Myocyte (in vitro differentiated cells): ENCODE data around the gene PIP4K2A. TPM values are rescaled to one million over a fixed set of nuclear protein-coding genes. Genes with fewer than 3 reads are reported as not detected.

Experiments
- DNase-seq: peaks from one replicate; pipeline ENCODE4 v3.0.0-alpha.2; 2012; ENCODE audit warnings: low read depth
- total RNA-seq: library from RNA; depleted of rRNA; stranded (reverse); fragments of >200 nt; gene quantifications from 2 replicates; pipeline ENCODE4 v1.2.3, GENCODE V29; 2014

PIP4K2A gene
- total RNA-seq, 1 donor from 2014 or later = 22.5 TPM

DNA sequence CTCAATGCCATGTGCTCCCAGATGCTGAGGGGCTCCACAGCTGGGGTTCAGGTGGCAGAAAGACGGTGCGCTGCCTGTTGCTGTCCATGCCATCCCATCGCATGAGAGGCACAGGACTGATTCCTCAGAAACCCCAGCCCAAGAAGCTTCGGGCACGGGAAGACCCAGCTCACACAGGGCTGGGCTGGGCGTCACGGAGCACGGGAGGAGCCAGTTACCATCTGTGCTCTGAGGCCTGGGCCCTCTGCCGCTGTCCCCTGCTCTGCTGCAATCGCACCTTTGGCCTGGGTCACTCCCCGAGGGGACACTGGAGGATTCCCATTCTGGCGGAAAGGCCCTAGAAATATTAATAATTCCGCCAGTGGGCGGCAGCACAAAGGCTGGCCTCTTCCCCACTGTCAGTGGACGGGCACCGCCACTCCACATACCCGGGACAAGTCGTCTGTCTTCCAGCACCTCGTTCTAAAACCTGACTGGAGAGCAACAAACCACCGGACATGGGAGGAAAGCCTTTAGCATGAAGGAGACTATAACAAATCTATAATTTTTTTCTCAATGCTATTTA, 92.1 kb downstream of the PIP4K2A start:
- no peak for DNase-seq

DNA sequence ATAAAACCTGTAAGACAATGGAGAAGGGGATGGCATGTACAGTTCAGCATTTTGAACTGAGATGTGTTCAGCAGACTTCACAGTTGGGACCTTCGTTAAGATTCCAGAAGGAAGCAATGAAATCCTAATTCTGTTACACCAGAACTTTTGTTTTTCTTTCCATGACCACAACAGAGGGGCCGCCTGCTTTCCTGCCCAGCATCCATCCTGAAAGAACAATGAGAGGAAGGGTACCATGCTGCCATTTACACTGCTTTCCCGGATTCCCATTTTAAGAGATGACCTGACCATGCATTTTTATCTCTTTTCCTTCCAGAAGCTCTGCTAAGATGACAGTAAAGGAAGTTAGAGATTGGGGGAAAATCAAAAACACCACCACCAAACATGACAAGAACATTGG, 92.7 kb downstream of the PIP4K2A start:
- DNase-seq = no peak

DNA sequence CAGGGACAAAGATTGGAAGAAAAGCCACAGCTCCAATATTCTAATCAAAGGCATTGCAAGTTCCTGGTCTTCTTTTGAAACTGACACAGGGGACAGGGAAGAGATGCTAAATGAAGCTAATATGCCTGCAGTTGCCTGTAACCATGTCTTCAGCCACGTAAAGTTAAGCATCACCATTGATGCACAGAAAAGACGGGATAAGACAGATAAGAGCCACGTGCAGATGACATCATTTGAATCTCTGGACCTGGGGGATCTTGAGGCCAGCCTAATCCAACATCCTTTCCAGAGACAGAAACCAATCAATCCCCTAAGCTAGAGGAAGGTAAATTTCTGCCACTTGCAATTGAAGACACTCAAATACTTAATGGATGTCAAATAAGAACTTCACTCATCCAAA, 93.4 kb downstream of the PIP4K2A start:
- DNase-seq = no peak

DNA sequence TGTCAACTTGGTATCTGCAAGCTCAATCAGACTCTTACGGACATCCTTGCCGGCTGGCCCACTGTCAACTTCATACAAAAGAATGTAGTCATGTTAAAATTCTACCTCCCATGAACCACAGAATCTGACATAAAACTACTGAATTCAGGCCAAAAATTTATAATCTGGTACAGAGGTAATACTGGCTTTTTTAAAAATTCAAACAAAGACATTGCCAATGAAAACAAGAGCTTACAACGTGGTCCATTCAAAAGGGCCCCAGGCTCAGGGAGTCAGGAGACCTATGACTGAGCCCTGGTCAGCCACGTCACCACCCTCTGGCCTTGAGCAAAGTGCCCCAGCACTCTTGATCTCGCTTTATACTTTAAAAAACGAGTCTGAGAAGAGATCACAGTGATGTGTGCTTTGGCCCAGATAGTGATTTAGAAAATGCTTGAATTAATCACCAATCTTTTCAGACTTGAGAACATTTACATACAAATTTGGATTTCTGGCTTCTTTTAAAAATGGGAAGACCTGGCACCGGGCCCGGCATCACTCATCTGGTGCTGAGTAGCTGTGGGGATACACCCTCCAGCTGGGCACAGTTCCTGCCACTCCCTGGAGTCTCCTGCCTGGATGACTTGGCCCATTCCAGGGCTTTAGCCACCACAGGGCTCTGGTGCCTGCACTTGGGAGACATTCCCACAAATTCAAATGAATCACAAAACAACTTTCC, 94.1 kb downstream of the PIP4K2A start:
- DNase-seq = peak; percentile 89

DNA sequence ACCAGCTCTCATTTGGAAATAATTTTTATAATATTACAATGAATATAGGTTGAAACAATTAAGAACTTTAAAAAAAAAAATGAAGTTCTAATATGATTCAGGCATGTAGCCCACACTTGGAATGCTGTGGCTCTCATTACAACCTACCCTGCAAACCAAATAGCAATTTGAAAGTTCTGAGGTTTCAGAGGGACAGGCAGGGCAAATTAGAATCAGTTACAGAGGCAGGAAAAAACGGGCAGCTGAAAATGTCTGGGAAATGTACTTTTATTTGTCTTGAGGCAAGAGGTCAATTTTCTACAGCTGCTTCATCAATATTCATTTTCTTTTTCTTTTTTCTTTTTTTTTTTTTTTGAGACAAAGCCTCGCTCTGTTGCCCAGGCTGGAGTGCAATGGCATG, 95.3 kb downstream of the PIP4K2A start:
- peak; percentile 78 for DNase-seq

DNA sequence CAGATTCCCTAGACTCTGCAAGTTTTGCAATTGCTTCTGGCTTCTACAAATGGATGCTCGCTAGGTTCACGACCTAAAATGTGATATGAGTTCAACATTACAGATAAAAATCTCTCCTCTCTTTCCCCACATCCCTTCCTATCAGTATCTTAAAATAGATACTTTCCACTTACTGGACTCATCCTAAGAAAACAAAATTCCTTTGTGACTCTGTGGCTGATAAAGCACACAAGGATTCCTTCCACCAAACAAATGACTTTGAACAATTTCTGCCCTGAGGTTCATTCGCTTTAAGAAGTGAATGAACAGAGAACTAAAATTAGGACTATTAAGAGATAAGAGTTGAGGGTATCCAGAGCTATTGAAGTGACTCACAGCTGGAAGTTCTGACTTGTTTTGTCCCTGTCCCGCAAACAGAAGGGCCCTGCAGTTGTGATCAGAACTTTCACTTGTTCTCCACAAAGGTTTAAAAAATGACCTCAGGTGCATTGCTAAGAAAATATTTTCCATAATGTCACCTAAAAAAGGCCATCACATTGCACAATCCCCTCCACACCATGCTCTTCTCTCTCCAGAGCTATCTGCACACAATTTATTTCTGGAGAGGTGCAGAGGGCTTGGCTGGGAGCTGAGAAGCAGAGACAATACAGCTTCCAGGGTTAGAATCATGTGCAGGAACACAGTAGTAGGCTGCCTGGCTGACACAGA, 96.1 kb downstream of the PIP4K2A start:
- DNase-seq = peak; percentile 64

DNA sequence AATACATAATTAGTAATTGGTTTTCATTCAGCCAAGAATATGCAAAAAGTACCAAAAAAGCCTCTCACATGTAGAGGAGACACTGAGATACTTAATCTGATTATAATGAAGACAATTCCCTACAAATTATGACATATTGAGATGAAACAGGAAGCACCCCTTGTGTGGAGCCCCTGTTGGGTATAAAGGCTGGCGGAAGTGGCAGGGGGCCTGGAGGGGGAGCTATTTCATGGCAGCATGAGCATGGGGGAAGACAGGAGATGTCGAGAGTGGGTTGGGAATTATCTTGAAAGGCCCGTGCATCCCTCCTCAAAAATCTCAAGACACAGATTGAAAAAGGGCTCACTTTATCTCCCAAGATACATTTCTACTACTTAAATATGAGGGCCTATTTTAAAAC, 96.9 kb downstream of the PIP4K2A start:
- no peak for DNase-seq

DNA sequence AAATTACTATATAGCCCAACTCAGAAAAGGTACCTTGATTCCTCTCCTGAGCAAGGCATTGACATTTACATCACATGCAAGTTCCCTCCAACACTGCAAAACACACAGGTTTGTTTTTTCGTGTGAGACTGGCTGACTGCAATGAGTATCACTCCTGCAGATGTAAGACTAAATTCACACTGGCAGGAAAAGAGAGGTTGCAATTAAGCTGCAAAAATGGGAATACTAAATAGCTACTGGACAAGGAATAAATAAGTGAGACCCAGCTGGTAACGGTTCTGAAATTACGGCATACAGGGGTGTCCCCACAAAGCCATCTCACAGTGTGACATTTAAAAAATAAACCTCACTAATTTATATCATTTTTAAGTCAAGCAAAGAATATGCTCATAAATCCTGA, 97.3 kb downstream of the PIP4K2A start:
- no peak for DNase-seq

DNA sequence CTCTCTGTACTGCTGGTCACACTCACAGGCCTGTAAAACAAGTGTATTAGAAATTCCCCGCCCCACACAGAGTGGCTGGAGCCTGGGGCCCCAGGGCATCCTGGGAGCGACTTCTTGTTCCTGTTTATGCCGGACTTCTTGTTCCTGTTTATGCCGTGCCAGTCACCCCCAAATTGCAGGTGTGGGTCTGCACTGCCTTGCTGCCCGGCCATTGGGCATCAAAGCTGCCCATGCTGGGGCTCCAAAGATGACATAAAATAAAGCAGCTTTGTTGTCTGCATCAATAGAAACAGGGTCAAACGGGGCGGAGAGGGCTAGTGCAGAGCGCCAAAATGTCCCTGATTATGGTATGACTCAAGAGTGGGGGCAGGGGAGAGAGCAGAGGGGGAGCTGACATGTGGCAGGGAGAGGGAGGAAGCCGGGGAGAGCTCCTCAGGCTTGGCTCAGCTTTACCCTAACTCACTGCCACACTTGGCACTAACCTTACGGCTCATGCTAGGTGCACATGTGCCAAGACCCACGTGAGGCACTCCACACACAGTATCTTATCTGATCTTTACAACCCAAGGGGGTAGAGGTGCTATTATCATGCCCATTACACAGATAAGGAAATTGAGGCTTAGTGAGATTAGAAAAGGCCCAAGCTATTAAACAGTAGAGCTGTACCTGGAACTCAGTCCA, 98.4 kb downstream of the PIP4K2A start:
- DNase-seq = no peak

DNA sequence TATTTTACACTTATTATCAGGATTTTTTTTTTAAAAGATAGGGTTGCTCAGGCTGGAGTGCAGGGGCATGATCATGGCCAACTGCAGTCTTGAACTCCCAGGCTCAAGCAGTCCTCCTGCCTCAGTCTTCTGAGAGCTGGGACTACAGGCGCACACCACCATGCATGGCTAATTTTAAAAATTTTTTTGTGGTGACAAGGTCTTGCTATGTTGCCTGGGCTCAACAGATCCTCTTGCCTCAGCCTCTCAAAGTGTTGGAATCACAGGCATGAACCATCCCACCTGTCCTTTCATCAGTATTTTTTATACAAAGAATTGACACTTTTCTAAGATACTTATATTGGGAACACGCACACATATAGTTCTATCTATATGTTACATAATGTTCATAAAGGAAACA, 99.3 kb downstream of the PIP4K2A start:
- no peak for DNase-seq

DNA sequence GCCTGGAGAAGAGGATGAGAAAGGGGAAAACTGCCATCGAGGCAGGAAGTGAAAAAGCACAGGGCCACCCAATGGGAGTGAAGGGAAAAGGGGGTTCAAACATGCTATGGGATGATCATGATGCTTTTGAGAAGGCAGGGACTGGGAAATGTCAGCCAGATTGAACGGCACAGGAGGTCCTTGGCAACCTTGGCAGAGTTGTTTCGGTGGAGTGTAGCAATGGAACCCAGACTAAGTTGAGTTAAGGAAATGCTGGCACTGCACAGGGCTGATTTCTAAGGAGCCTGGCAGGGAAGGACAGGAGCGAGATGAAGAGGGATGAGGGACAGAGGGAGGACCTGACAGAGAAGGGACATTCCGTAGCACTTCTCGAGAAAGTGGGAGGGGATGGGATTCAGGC, 101.4 kb downstream of the PIP4K2A start:
- no peak for DNase-seq

DNA sequence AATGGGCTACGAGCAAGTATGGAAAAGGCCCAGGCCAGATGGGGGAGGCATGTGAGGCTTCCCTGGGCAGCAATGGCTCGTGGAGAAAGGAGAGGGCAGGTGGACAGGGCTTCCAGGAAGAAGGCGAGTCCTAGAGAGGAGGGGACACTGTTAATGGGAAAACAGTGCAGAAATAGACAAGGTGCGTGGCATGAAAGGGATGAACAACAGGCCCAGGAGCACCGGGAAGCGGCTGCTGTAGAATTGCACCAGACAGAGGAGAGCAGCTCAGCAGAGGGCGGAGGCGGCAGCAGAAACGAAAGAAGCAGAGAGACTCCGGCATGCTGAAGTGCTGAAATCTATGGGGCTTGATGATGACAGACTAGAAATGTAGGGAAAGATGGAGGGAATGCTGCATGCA, 102.1 kb downstream of the PIP4K2A start:
- no peak for DNase-seq

DNA sequence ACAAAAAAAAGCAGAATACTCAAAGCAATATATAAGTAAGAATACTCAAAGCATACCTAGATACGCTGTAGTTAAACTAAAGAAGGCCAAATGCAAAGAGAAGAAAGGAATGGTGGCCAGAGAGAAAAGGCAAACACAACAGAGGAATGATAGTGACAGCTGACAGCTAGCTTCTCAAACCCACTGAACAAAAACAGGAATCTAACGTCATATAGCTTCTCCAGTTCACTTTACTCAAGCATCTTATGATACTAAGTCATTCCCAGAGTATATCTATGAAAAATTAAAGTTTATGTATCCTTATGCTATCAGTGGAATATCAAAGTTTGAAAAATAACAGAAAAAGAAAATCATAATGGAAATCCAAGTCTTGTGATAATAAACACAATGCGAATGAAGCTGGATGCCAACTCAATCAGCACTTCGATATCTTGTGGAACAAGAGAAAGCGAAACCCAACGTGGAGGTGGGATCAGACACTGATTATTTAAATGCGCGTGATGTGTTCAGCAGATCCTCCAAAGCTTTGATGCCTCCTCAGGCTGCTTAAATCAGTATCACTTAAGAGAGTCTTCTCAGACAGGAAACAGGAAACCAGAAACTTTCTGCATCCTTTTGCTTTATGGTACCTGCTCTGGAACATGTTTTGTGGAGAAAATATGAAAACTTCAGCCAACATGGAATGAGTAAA, 102.8 kb downstream of the PIP4K2A start:
- DNase-seq = no peak

DNA sequence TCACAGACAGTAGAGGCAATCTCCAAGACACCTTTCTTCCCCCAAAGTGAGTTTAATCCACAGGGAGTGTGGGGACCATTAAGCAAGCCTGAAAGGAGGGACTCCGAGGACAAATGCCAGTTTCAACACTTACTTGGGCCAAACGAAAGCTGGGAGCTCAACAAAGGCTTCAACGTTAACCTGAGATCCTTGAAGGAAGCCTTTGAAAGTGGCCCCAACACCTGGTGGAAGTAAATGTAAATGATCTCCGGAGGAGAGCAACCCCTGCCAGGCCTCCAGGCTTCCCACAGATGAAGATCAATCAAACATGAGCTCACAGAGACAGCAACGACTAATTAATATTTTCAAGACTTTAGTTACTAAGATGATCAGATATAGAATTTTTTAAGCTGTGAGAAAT, 103.8 kb downstream of the PIP4K2A start:
- DNase-seq = no peak

DNA sequence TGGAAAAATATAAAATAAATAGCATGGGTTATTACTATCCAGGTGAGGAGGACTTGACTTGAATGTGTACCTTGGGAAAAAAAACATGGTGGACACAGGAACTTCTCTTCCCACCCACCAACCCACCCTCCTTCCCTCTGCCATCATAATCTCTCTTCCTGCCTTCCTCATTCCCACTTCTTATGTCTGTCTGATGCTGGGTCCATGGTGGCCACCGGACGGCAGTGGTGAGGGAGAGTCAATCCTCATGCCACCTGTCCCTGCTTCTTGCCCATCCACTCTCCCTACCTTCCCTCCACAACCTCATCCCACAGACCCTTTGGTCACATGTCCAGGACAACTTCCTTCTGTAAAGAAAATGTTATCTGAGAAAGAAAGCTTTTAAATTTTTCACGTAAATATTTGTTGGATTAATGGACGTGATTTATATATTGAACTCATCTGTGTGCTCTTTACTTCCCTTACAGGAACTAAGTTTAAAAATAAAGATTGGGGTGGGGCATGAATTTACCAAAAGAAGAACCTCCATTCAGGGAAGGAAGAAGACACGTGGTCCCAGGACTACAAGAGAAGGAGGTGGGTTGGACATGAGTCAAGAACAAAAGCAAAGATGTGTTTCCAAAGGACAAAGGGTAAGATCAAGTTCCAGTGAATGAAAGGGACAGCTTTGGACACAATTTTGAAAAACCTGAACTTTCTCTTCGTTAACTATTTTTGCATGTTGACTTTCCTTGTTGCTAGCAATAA, 104.5 kb downstream of the PIP4K2A start:
- DNase-seq = no peak

DNA sequence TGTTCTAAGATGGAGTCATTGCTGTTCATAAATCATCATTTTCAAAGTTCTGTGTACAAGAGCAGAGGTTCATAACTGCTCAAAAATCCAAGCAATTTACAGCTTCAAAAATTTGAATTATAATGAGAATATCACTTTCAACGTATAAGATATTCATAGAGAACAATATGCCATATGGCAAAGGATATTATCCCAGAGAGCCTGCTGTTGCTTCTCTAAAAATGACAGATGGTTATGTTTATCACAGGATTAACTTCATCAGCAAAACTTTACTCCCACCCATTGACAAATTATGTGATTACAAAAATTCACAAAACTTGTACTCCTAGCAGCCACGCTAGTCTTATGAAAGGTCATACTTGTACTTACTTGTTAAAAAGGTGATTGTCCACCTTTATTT, 105.1 kb downstream of the PIP4K2A start:
- DNase-seq = no peak

DNA sequence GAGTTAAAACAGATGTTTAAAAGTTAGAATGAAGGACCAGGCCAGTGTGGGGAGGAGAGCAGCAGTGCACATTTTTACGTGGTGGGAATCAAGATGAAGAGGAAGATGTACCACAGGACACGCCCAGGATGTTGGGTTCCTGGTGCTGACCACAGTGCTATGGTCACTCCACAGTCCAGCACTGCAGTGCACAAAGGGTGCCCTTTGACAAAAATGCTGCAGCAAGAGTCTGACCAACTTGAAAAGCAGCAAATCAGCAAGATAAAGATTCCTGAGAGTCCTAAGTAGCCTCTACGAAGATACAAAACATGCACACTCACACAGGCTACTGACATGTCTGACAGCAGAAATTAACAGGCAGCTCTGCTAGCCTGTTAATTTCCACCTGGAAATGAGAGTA, 107.1 kb downstream of the PIP4K2A start:
- no peak for DNase-seq

DNA sequence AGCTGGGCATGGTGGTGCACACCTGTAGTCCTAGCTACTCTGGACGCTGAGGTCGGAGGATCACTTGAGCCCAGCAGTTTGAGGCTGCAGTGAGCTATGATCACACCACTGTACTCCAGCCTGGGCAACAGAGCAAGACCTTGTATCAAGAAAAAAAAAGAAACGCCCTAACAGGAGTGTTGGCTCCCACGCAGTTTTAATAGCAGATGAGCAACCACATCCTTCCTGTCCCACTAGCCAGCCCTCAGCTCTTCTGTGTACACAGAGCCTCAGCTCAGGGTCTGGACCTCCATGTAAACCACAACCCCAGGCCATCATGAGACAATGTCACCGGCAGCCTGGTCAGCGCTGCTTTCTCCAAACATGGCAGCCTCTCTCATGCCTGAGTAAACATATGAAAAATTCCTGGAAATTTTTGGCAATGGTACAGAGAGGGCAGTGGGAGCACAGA, 108.2 kb downstream of the PIP4K2A start:
- no peak for DNase-seq

DNA sequence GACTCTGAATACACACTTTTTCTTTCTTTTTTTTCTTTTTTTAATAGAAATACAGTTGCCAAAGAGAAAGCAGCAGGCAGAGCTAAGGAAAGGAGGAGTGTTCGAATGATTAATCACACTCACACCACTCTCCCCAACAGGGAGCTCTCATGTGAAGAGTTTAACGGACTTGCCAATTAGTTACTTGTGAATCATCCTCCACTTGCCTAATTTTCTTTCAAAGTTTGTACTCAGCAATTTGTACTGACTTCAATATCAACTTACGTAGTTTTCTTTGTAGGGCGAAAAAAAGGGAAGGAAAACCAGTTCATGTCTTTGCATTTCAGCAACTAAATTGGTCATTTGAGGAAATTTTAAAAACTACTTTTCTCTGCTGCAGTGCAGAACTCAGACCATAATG, 109.2 kb downstream of the PIP4K2A start:
- DNase-seq = no peak

DNA sequence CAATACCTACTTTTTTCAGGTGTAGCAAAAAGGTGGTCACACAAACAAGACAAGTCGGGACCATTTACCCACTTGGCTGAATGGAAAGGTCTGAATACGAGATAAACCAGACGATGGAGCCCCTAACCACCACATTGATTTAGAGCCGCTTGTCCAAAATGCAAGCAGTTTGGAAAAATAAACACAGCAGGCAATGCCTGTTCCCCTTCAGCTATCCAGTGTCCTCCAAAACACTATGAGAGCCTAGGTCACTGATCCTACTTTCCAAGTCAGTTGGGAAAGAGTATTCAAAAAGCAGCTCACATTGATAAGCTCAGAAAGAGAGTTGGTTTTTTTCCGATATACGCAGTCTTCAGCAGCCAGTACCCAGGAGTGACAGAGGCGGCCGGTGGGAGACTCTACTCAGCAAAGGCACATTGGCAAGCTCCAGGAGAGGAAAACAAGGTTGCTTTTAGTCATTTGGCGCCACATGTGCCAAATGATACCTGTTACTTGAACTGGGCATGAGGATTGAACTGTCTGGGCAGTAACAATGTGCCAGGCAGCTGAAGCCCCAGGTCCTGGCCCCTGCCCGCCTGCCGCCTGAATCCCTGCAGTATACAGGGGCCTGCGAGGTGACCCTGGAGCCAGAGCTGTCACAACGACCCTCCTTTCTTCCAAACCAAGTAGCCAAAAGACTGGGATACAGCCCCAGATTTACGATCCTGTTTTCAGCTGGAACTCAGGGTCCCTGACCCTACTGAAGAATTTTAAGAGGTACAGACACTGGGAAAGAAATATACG, 109.8 kb downstream of the PIP4K2A start:
- DNase-seq = no peak
